Measurements from ENCODE around the gene RYR1.

RYR1 gene

DNA sequence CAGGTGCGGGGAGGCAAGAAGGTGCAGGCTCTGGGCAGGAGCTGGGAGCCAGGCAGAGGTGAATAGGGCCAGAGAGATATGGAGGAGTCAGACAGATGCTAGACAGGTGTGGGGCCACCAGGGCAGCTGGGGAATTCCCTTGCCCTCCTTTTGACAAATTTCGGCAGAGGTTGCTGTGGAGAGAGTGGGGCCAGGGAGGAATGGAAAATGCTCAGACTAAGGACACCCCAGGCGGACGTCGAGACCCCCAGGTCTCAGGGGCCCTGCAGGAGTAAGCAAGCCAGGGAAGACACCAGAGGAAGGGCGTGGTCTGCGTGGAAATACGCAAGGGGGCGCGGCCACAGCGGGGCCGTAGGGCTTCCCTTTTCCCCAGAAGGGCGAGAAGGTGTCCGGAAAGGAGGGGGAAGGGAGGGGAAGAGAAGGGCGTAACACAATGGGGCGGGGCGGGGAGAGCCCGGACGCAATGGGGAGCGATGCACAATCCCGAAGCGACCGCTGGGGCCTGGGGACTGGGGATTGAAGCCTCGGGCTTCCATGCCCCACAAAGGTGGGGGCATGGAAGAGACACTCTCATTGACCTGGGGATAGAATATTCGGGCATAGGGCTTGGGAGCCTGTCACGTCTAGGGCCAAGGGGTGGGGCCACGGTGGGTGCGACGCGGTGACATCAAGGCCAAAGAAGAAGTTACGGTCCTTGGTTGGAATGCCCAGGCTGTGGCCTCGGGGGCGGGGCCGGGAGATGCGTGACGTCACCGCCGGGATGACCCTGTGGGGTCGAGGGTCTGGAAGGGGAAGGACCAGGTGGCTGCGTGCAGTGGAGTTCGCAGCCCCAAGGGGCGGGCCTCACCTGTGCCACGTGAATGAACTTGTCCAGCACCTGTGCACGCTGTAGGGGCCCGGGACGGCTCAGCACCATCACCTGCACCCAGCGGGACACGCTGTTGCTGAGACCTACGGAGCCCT is 15.7 kb upstream of the RYR1 start:
- no peak overlapping the region for H3K4me2 ChIP-seq (ENCODE audit: insufficient read depth, low read length)
- no peak for ATAC-seq (ENCODE audit: insufficient read depth, low read depth)
- no peak overlapping the region for H3K9ac ChIP-seq (ENCODE audit: low read depth, low read length)
- H3K4me1 ChIP-seq (ENCODE audit: insufficient read depth, low read length), result no peaks in the 10 kb centered on the region
- H3K36me3 ChIP-seq (ENCODE audit: insufficient read depth, low read length), result no peaks in the 10 kb centered on the region
- H3K9me3 ChIP-seq (ENCODE audit: insufficient read depth, low read length, severe bottlenecking), result no peaks in the 10 kb centered on the region
- H4K20me1 ChIP-seq (ENCODE audit: insufficient read depth, low read length), result peaks cover 3% of the 10 kb centered on the region
- no peaks in the 10 kb centered on the region for H3K79me2 ChIP-seq (ENCODE audit: insufficient read depth, low read length)
- H3K27me3 ChIP-seq (ENCODE audit: insufficient read depth, low read length, poor library complexity), result no peaks in the 10 kb centered on the region
- H3K27ac ChIP-seq (ENCODE audit: low read length), result no peak overlapping the region
- no peak overlapping the region for H3K4me3 ChIP-seq (ENCODE audit: low read depth in 1 of 2, low read length in 2 of 2)
- H2AFZ ChIP-seq (ENCODE audit: low read depth, low read length), result no peak overlapping the region
- TF ChIP-seq EZH2 (IDR thresholded peaks at IDR 0.05; ENCODE audit: borderline replicate concordance, low read depth, low read length, severe bottlenecking), result no peak
- TF ChIP-seq, protein P1, sequence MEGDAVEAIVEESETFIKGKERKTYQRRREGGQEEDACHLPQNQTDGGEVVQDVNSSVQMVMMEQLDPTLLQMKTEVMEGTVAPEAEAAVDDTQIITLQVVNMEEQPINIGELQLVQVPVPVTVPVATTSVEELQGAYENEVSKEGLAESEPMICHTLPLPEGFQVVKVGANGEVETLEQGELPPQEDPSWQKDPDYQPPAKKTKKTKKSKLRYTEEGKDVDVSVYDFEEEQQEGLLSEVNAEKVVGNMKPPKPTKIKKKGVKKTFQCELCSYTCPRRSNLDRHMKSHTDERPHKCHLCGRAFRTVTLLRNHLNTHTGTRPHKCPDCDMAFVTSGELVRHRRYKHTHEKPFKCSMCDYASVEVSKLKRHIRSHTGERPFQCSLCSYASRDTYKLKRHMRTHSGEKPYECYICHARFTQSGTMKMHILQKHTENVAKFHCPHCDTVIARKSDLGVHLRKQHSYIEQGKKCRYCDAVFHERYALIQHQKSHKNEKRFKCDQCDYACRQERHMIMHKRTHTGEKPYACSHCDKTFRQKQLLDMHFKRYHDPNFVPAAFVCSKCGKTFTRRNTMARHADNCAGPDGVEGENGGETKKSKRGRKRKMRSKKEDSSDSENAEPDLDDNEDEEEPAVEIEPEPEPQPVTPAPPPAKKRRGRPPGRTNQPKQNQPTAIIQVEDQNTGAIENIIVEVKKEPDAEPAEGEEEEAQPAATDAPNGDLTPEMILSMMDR (IDR thresholded peaks at IDR 0.05; ENCODE audit: borderline replicate concordance, extremely low read depth, low read length, poor library complexity, severe bottlenecking), result no peak
- DNase-seq, result no peak

DNA sequence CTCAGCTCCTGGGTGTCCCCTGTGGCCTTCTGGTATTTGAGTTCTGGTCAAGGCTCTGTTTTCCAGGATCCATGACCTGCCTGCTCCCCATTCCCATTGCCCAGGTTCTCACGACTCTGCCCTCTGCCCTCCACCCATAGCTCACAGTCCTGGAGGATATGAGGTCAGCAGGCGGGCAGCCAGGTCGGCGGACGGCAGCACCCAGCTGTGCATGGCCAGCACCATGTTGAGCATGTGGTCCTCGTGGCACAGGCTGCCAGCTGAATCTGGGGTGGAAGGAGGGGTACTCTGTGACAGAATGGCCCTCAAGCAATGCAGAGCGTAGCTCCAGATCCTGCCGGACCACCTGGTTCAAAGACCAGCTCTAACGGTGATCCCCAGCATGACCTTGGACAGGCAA is 12.6 kb upstream of the RYR1 start:
- Histone ChIP-seq H3K27ac (ENCODE audit: low read length) (no peak overlapping the region), H3K79me2 (ENCODE audit: insufficient read depth, low read length) (no peaks in the 10 kb centered on the region), H3K4me1 (ENCODE audit: insufficient read depth, low read length) (peaks cover 5% of the 10 kb centered on the region), H3K9ac (ENCODE audit: low read depth, low read length) (no peak overlapping the region), H2AFZ (ENCODE audit: low read depth, low read length) (no peak overlapping the region), H3K4me3 (ENCODE audit: low read depth in 1 of 2, low read length in 2 of 2) (no peak overlapping the region), H3K9me3 (ENCODE audit: insufficient read depth, low read length, severe bottlenecking) (no peaks in the 10 kb centered on the region), H3K27me3 (ENCODE audit: insufficient read depth, low read length, poor library complexity) (no peaks in the 10 kb centered on the region), H3K4me2 (ENCODE audit: insufficient read depth, low read length) (no peak overlapping the region), H3K36me3 (ENCODE audit: insufficient read depth, low read length) (no peaks in the 10 kb centered on the region), H4K20me1 (ENCODE audit: insufficient read depth, low read length) (peaks cover 3% of the 10 kb centered on the region)
- ATAC-seq (ENCODE audit: insufficient read depth, low read depth) (no peak), DNase-seq (no peak)
- TF ChIP-seq, protein P1 (IDR thresholded peaks at IDR 0.05; ENCODE audit: borderline replicate concordance, extremely low read depth, low read length, poor library complexity, severe bottlenecking), result no peak
- TF ChIP-seq EZH2 (IDR thresholded peaks at IDR 0.05; ENCODE audit: borderline replicate concordance, low read depth, low read length, severe bottlenecking), result no peak

GRCh38 chr19:38421856-38422255 is 11.6 kb upstream of the RYR1 start:
- H3K9ac ChIP-seq (ENCODE audit: low read depth, low read length), result no peak overlapping the region
- H3K4me2 ChIP-seq (ENCODE audit: insufficient read depth, low read length), result no peak overlapping the region
- H2AFZ ChIP-seq (ENCODE audit: low read depth, low read length), result no peak overlapping the region
- H3K4me3 ChIP-seq (ENCODE audit: low read depth in 1 of 2, low read length in 2 of 2), result no peak overlapping the region
- H3K4me1 ChIP-seq (ENCODE audit: insufficient read depth, low read length), result peaks cover 7% of the 10 kb centered on the region
- no peaks in the 10 kb centered on the region for H3K79me2 ChIP-seq (ENCODE audit: insufficient read depth, low read length)
- peaks cover 3% of the 10 kb centered on the region for H4K20me1 ChIP-seq (ENCODE audit: insufficient read depth, low read length)
- H3K27me3 ChIP-seq (ENCODE audit: insufficient read depth, low read length, poor library complexity), result no peaks in the 10 kb centered on the region
- DNase-seq, result no peak
- H3K36me3 ChIP-seq (ENCODE audit: insufficient read depth, low read length), result no peaks in the 10 kb centered on the region
- TF ChIP-seq, protein P1 (IDR thresholded peaks at IDR 0.05; ENCODE audit: borderline replicate concordance, extremely low read depth, low read length, poor library complexity, severe bottlenecking), result no peak
- TF ChIP-seq EZH2 (IDR thresholded peaks at IDR 0.05; ENCODE audit: borderline replicate concordance, low read depth, low read length, severe bottlenecking), result no peak
- ATAC-seq (ENCODE audit: insufficient read depth, low read depth), result no peak
- H3K9me3 ChIP-seq (ENCODE audit: insufficient read depth, low read length, severe bottlenecking), result no peaks in the 10 kb centered on the region
- no peak overlapping the region for H3K27ac ChIP-seq (ENCODE audit: low read length)

Data from DND-41 (cell line).